HG03521 (cell line): ENCODE results near the gene PIEZO2.

Experiments
- ATAC-seq: cut with Tn5 transposase; IDR thresholded peaks from one replicate; pipeline ENCODE4 v1.9.1; 2021; ENCODE audit warnings: mild to moderate bottlenecking, moderate library complexity; ENCODE audit not compliant: unreplicated experiment

PIEZO2 gene

GRCh38 chr18:10805587-10806118 is 343.7 kb downstream of the PIEZO2 start:
- no peak for ATAC-seq

GRCh38 chr18:10804126-10804525 is 345.2 kb downstream of the PIEZO2 start:
- no peak for ATAC-seq

DNA sequence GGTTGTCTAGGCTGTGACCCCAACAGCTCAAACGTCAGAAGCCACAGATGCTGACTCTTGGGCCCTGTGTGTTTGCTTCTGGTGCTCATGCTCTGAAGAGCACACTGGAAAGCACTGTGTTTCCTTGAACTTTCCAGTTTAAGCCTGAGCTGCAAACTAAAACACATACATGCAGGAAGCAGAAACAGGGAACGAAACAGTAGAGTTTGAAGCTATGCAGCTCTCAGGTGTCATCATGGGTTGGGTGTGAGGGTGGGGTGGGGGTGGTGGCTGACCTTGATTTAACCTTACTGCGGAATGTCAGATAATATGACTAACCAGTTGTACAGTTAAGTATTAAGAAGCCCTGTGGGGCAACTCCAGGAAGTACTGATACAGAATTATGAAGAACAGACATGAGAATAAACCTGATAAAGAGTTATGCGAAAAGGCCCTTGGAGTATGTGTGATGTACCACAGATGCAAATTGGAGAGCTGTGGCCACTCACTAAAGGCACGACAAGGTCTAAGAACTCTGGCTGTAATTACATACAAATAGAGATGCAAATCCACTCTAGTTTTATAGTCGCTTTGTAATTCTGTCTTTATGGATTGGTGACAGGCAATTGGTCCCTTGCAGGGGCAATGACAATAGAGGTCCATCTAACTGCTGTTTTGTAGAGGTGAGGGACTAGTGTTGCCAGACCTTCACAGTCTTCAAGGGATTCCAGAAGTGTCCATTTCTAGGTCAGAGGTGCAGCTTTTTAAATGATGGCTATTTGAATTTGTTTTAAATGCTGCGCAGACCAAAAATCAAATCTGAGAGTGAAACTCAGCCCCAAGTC is 350.4 kb downstream of the PIEZO2 start:
- no peak for ATAC-seq

DNA sequence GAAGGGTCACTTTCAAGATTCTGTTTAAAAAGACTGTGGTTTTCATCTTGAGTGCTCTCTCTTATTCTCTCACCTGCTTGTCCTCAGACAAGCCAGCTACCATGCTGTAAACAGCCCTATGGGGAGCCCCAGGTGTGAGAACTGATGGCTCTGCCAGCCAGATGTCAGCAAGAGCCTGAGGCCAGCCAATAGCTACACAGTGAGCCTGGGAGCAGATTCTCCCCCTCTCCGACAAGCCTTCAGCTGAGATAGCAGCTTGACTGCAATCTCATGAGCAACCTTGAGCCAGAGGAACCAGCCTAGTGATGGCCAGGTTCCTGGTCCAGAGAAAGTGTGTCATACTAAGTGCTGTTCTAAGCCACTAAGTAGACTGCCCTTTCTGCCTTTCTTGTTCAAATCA is 351.5 kb downstream of the PIEZO2 start:
- ATAC-seq: no peak

- no peak for ATAC-seq
Measured at GRCh38 chr18:10794771-10795170, 354.6 kb downstream of the PIEZO2 start.

GRCh38 chr18:10793730-10794370 is 355.5 kb downstream of the PIEZO2 start:
- ATAC-seq: no peak

- no peak for ATAC-seq
Measured at GRCh38 chr18:10792181-10792580, 357.2 kb downstream of the PIEZO2 start.

DNA sequence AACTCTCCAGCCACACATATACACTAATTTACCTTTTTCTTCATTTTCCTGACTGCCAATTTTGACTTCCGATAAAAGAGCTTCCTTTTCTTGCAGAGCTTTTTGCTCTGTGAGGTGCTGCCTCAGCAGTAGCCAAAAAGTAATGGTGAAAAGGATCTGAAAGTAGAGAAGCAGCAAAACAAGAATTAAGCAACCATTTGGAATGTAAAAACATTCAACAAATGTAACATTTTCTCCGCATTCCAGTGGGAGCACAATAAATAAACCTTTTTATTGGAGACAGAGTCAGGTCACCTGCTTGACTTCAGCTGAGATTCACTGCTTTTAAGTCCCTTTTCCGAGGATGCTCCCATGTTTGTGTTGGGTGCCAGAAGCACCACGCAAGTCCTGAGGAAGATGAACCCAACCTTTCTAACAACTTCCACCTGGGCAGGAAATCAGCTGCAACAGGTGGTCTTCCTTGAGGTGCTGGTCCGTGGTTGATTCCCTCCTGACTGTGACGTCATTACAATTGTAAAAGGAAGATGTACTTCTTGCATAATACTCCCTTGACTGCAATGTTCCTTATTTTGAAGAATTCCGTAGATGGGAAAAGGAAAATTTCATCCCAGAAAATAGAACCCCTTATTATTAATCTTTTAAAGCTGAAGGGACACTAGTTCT is 358.1 kb downstream of the PIEZO2 start:
- no peak for ATAC-seq

DNA sequence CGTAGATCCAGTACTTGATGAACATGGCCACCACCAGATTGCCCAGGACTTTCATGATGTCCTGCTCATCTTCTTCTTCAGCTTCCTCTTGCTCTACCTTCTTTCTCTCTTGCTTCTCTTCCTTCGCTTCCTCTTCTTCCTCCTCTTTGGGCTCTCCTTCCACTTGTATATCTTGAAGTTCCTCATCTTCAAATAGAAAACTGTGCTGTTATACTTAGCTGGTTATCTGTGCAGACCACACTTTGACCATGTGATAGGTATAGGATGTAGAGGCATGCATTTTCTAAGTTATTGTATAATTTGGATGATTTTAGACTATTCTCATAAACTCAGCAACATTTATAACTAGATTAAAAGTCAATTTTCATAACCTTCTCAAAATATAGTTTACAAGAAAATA is 360.2 kb downstream of the PIEZO2 start:
- no peak for ATAC-seq

- peak; percentile 84 for ATAC-seq
Measured at GRCh38 chr18:10787293-10787901, 362.0 kb downstream of the PIEZO2 start.

GRCh38 chr18:10785798-10786197 is 363.6 kb downstream of the PIEZO2 start:
- ATAC-seq: no peak

DNA sequence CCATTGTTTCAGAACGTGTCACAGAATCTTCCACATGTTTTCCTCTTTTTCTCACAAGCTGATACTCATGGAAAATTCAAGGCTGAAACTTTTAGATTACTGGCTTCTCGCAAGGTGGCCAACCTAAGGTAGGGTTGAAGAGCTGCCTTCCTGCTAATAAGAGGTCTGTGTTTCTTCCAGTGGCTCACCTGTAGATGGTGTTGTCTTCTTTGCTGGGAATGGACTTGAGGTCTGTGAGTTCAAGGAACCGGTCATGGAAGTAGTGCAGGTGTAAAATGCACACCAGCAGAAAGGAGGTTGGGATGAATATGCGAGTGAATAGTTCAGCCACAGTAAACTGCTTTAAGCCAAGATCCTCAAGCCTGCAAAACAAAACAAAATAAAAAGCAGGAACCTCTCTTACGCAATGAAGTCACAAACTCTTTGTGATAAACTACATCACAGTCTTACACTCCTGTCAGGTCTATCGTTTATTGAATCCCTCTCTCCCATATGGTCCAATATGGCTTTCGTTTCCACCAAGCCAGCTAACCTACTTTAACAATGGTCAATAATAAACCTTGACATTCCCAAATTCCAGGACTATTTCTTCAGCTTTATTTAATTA is 364.7 kb downstream of the PIEZO2 start:
- no peak for ATAC-seq

GRCh38 chr18:10783941-10784340 is 365.4 kb downstream of the PIEZO2 start:
- no peak for ATAC-seq

DNA sequence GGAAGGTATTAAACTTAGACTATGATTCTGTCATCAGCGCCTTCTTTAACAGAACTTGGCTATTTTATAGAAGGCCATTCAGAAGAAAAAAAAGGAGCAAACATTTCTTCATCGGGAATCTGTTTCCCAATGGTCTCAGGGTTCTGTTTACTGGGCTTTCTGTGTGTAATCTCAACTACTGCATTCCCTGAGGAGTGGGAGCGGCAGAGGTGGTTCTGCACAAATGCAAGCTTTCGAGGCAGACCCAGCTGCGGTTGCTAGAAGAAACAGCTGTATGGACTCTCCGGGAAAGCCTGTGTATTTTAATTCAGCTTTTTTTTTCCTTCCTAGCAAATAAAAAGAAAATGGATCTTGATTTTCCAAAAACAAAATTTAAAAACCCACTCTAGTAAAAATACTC is 372.9 kb downstream of the PIEZO2 start:
- ATAC-seq: no peak

- ATAC-seq: no peak
Measured at GRCh38 chr18:10775026-10775425, 374.3 kb downstream of the PIEZO2 start.

GRCh38 chr18:10771053-10771709 is 378.2 kb downstream of the PIEZO2 start:
- no peak for ATAC-seq

DNA sequence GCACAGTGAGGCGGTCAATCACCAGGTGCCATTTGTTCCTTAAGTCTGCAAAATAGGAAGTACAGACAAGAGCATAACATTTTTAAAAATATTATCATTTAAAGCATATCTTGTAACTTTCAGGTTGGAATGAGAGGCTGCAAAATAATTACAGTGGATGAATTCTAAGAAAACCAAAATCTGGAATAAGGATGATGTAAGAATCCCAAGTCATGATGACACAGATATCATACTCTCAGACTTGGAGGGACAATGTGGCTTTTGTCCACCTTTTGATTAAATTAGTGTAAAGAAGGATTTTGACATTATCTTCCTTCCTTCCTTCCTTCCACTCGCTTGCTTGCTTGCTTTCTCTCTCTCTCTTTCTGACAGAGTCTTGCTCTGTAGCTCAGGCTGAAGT is 379.1 kb downstream of the PIEZO2 start:
- ATAC-seq: no peak

DNA sequence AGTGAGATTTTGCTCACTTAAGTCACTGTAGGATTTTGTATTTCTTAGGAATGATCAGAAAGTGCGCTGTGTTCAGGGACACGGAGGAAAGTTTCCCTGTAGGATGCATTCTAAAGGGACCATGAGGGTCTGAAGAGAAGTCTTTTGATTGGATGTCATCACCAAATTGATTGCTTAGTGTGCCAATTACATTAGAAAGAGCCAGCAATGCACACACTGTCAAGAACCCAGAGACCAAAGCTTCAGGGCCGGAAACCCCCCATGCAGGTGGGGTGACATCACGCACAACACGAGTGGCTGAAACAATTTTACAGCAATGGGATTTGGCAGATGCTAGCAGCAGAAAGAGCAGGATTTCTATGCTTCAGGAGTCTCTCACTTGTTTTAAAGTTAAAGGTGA is 381.1 kb downstream of the PIEZO2 start:
- no peak for ATAC-seq

- no peak for ATAC-seq
Measured at GRCh38 chr18:10767658-10768057, 381.7 kb downstream of the PIEZO2 start.

DNA sequence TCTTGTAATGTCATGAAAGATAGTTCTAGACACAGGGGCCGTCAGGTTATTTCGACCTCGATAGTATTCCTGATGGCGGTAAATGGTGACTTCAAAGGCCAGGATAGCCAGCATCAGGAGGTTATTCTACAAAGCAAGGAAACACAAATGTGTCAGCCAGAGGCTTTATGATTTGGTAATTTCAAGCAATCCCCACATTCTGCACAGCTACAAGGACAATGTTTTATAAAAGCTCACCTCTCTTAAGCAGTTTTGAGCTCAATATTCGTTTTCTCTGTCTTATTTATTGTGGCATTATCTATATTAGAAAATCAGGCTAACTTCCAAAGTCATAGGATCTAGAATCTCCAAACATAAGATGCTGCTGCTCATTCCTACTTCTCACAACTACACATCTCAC is 388.4 kb downstream of the PIEZO2 start:
- no peak for ATAC-seq
